Astrocyte (in vitro differentiated cells and primary cell): Measurements from ENCODE around the gene SLC25A36. TPM values are rescaled to one million over a fixed set of nuclear protein-coding genes. Genes with fewer than 3 reads are reported as not detected.

Experiments
- DNase-seq: peaks from one replicate; pipeline ENCODE4 v3.0.0-alpha.2; 2010; ENCODE audit warnings: low read depth
- FAIRE-seq: peaks from 2 replicates; lab custom pipeline; 2011; peaks lifted over from hg19 to GRCh38; lab: Jason Lieb, UNC
- H2AFZ ChIP-seq: 2 replicates; pipeline ENCODE4 v1.6.0; 2012; ENCODE audit warnings: low read depth, low read length, inconsistent platforms
- H3K27ac ChIP-seq: 2 replicates; pipeline ENCODE4 v1.5.1; 2011; ENCODE audit warnings: low read depth, low read length, inconsistent platforms
- H3K27me3 ChIP-seq: 2 replicates; pipeline ENCODE4 v1.6.0; 2011; ENCODE audit warnings: low read length, inconsistent platforms; ENCODE audit not compliant: insufficient read depth
- H3K36me3 ChIP-seq: 2 replicates; pipeline ENCODE4 v1.5.1; 2011; ENCODE audit warnings: low read length, inconsistent platforms; ENCODE audit not compliant: insufficient read depth
- H3K4me1 ChIP-seq: 2 replicates; pipeline ENCODE4 v1.5.1; 2011; ENCODE audit warnings: low read length, inconsistent platforms; ENCODE audit not compliant: insufficient read depth
- H3K4me2 ChIP-seq: 2 replicates; pipeline ENCODE4 v1.6.0; 2012; ENCODE audit warnings: low read length, inconsistent platforms
- H3K4me3 ChIP-seq: 2 replicates; pipeline ENCODE4 v1.5.1; 2011; ENCODE audit warnings: low read depth, mild to moderate bottlenecking, low read length, inconsistent platforms; ENCODE audit not compliant: insufficient read depth
- H3K79me2 ChIP-seq: 2 replicates; pipeline ENCODE4 v1.6.0; 2012; ENCODE audit warnings: mild to moderate bottlenecking, low read length, inconsistent platforms; ENCODE audit not compliant: insufficient read depth
- H3K9ac ChIP-seq: 2 replicates; pipeline ENCODE4 v1.6.0; 2012; ENCODE audit warnings: mild to moderate bottlenecking, low read length, inconsistent platforms
- H3K9me3 ChIP-seq: 2 replicates; pipeline ENCODE4 v1.5.1; 2012; ENCODE audit warnings: low read depth, mild to moderate bottlenecking, low read length, inconsistent platforms; ENCODE audit not compliant: insufficient read depth
- H4K20me1 ChIP-seq: 2 replicates; pipeline ENCODE4 v1.6.0; 2012; ENCODE audit warnings: low read length, inconsistent platforms; ENCODE audit not compliant: insufficient read depth
- H3K27ac Mint-ChIP-seq: one replicate; pipeline ENCODE4 v1.8.0; 2021; ENCODE audit warnings: mild to moderate bottlenecking, mixed read lengths; ENCODE audit not compliant: unreplicated experiment
- H3K27me3 Mint-ChIP-seq: one replicate; pipeline ENCODE4 v1.8.0; 2021; ENCODE audit warnings: low read depth, mixed read lengths; ENCODE audit not compliant: unreplicated experiment
- H3K36me3 Mint-ChIP-seq: one replicate; pipeline ENCODE4 v1.8.0; 2021; ENCODE audit warnings: low read depth, mixed read lengths; ENCODE audit not compliant: unreplicated experiment
- H3K4me1 Mint-ChIP-seq: one replicate; pipeline ENCODE4 v1.8.0; 2021; ENCODE audit warnings: low read depth, mixed read lengths; ENCODE audit not compliant: unreplicated experiment
- H3K4me3 Mint-ChIP-seq: one replicate; pipeline ENCODE4 v1.8.0; 2021; ENCODE audit warnings: mild to moderate bottlenecking, moderate library complexity, mixed read lengths; ENCODE audit not compliant: unreplicated experiment
- H3K9me3 Mint-ChIP-seq: one replicate; pipeline ENCODE4 v1.8.0; 2021; ENCODE audit warnings: mild to moderate bottlenecking, mixed read lengths; ENCODE audit not compliant: unreplicated experiment
- CTCF ChIP-seq: IDR thresholded peaks from 2 replicates; pipeline ENCODE4 v1.5.1; 2011; ENCODE audit warnings: low read depth, mild to moderate bottlenecking, inconsistent platforms, low read length, moderate library complexity; ENCODE audit not compliant: insufficient read depth
- EZH2 ChIP-seq: IDR thresholded peaks from 2 replicates; pipeline ENCODE4 v1.6.1; 2012; ENCODE audit warnings: mild to moderate bottlenecking, low read length, inconsistent platforms; ENCODE audit not compliant: insufficient read depth
- total RNA-seq: library from RNA; stranded (reverse); gene quantifications from 2 replicates; pipeline ENCODE4 v1.2.1, GENCODE V29; 2021

The SLC25A36 gene
- total RNA-seq, 1 donor from 2014 or later, result 81.0 TPM

- peak overlapping the region; percentile 85 for H3K9ac ChIP-seq
- H3K4me2 ChIP-seq, result peak overlapping the region; percentile 92
- Mint-ChIP-seq H3K4me3 (peak overlapping the region; percentile 97), H3K4me1 (peaks cover 13% of the 10 kb centered on the region), H3K27me3 (no peaks in the 10 kb centered on the region), H3K36me3 (no peaks in the 10 kb centered on the region), H3K9me3 (peaks cover 4% of the 10 kb centered on the region), H3K27ac (peak overlapping the region; percentile 94)
- no peaks in the 10 kb centered on the region for H3K9me3 ChIP-seq
- H3K79me2 ChIP-seq, result peaks cover 40% of the 10 kb centered on the region
- H3K36me3 ChIP-seq, result no peaks in the 10 kb centered on the region
- no peaks in the 10 kb centered on the region for H3K27me3 ChIP-seq
- peaks cover 18% of the 10 kb centered on the region for H4K20me1 ChIP-seq
- H3K4me3 ChIP-seq, result peak overlapping the region; percentile 74
- H2AFZ ChIP-seq, result peak overlapping the region; percentile 80
- no peak for FAIRE-seq
- TF ChIP-seq CTCF, result no peak
- no peak for TF ChIP-seq EZH2
- peak overlapping the region; percentile 90 for H3K27ac ChIP-seq
- H3K4me1 ChIP-seq, result peaks cover 11% of the 10 kb centered on the region
- DNase-seq, result no peak
These were observed 574 bp upstream of the SLC25A36 start for GRCh38 chr3:140941090-140941433.

GRCh38 chr3:140942221-140943104, 827 bp downstream of the SLC25A36 start:
- Histone ChIP-seq H4K20me1 (peaks cover 26% of the 10 kb centered on the region), H3K27ac (peak overlapping the region; percentile 90), H3K36me3 (no peaks in the 10 kb centered on the region), H3K4me1 (peaks cover 11% of the 10 kb centered on the region), H3K27me3 (no peaks in the 10 kb centered on the region), H3K9me3 (no peaks in the 10 kb centered on the region), H3K79me2 (peaks cover 54% of the 10 kb centered on the region), H3K9ac (peak overlapping the region; percentile 85), H3K4me3 (peak overlapping the region; percentile 74), H2AFZ (peak overlapping the region; percentile 88), H3K4me2 (peak overlapping the region; percentile 87)
- DNase-seq (peak; percentile 49), FAIRE-seq (no peak)
- H3K36me3 Mint-ChIP-seq, result no peaks in the 10 kb centered on the region
- H3K9me3 Mint-ChIP-seq, result no peaks in the 10 kb centered on the region
- peaks cover 14% of the 10 kb centered on the region for H3K4me1 Mint-ChIP-seq
- H3K27me3 Mint-ChIP-seq, result no peaks in the 10 kb centered on the region
- H3K27ac Mint-ChIP-seq, result peak overlapping the region; percentile 97
- no peak for TF ChIP-seq CTCF
- TF ChIP-seq EZH2, result no peak
- H3K4me3 Mint-ChIP-seq, result peak overlapping the region; percentile 97
